Left lung (tissue), 10 donors: Measurements from ENCODE around the gene PLEKHM2. TPM values are rescaled to one million over a fixed set of nuclear protein-coding genes. Genes with fewer than 3 reads are reported as not detected.

Source experiments
- ATAC-seq: fragments of 200-7000 bp; cut with Tn5 transposase; one replicate; pipeline ENCODE4 v1.9.1; 2020; ENCODE audit warnings: moderate library complexity
- DNase-seq, 4 donors: peaks; one replicate each; pipeline ENCODE4 v3.0.0-alpha.2; 2013 to 2020
- H3K27ac ChIP-seq, 2 donors: fragments of 200-600 bp; sonication (generic) in 1 of 2; one replicate each; pipeline versions ENCODE4 v1.5.0 to v1.8.0; 2020 to 2021
- H3K27me3 ChIP-seq, 2 donors: fragments of 200-600 bp; sonication (generic) in 1 of 2; one replicate each; pipeline versions ENCODE4 v1.5.0 to v1.8.0; 2020 to 2021
- H3K36me3 ChIP-seq, 2 donors: fragments of 200-600 bp; sonication (generic) in 1 of 2; one replicate each; pipeline versions ENCODE4 v1.5.0 to v1.8.0; 2020 to 2021
- H3K4me1 ChIP-seq, 2 donors: fragments of 200-600 bp; one replicate each; pipeline ENCODE4 v1.8.0; 2021
- H3K4me3 ChIP-seq, 2 donors: fragments of 200-600 bp; sonication (generic) in 1 of 2; one replicate each; pipeline versions ENCODE4 v1.5.0 to v1.8.0; 2020 to 2021; ENCODE audit warnings: mild to moderate bottlenecking in 1 of 2
- H3K9me3 ChIP-seq, 2 donors: fragments of 200-600 bp; sonication (generic) in 1 of 2; one replicate each; pipeline versions ENCODE4 v1.5.0 to v1.8.0; 2020 to 2021
- CTCF ChIP-seq, 2 donors: fragments of 200-600 bp; sonication (generic) in 1 of 2; IDR thresholded peaks; one replicate each; pipeline versions ENCODE4 v1.5.0 to v1.8.0; 2021; ENCODE audit warnings: antibody characterized with exemption in 2 of 2
- intact Hi-C, 2 donors: fragments of 100-400 bp; cut with DNase I; formaldehyde crosslinking; loops; one replicate each; pipeline versions ENCODE4 v1.11.2 to v1.14.2; 2022
- polyA plus RNA-seq, 6 donors: library from polyadenylated mRNA; unstranded; fragments of 120-200 nt; gene quantifications; one replicate each; pipeline ENCODE4 v1.2.1, GENCODE V29; 2013; ENCODE audit not compliant: insufficient read length in 6 of 6
- total RNA-seq, 2 donors: library from RNA; stranded (reverse); fragmentation: NEBNext Ultra II Directional; extraction: Animal tissue kit (Norgen Biotek cat#: 25700); gene quantifications; one replicate each; pipeline ENCODE4 v1.2.1, GENCODE V29; 2021
- donor health status: DM: no; HTN: yes; CAD: no.
- donor health status: DM: no; HTN: no; CAD: no.

PLEKHM2 gene
- total and polyA plus RNA-seq, 8 donors, result 51.5 to 86.8 (median 60.1) TPM

- DNase-seq (no peak), ATAC-seq (no peak)
- Histone ChIP-seq H3K27me3 (no peaks in the 10 kb centered on the region), H3K9me3 (no peaks in the 10 kb centered on the region), H3K4me1 (peaks cover 15 to 28% of the 10 kb centered on the region in 2 donors), H3K36me3 (peaks cover 0 to 78% of the 10 kb centered on the region in 2 donors), H3K27ac (no peak overlapping the region), H3K4me3 (no peak overlapping the region)
- intact Hi-C loops, result no loop called here
- no peak for TF ChIP-seq CTCF (IDR thresholded peaks at IDR 0.05)
Observed at GRCh38 chr1:15733218-15733725, 49.2 kb downstream of the PLEKHM2 start.

GRCh38 chr1:15733726-15734226 is 49.7 kb downstream of the PLEKHM2 start:
- TF ChIP-seq CTCF (IDR thresholded peaks at IDR 0.05), result no peak
- peaks cover 15 to 28% of the 10 kb centered on the region in 2 donors for H3K4me1 ChIP-seq

GRCh38 chr1:15734296-15734695 is 50.2 kb downstream of the PLEKHM2 start:
- no peaks in the 10 kb centered on the region for H3K27me3 ChIP-seq
- H3K4me1 ChIP-seq, result peaks cover 15 to 28% of the 10 kb centered on the region in 2 donors
- ATAC-seq (no peak), DNase-seq (no peak)
- peaks cover 0 to 68% of the 10 kb centered on the region in 2 donors for H3K36me3 ChIP-seq
- H3K9me3 ChIP-seq, result no peaks in the 10 kb centered on the region
- no peak for TF ChIP-seq CTCF (IDR thresholded peaks at IDR 0.05)
- intact Hi-C loops, result no loop called here
- H3K4me3 ChIP-seq, result no peak overlapping the region
- no peak overlapping the region for H3K27ac ChIP-seq

More at GRCh38 chr1:15733726-15734226, 49.7 kb downstream of the PLEKHM2 start:
- H3K9me3 ChIP-seq, result no peaks in the 10 kb centered on the region
- ATAC-seq (no peak), DNase-seq (no peak)
- no peak overlapping the region for H3K27ac ChIP-seq
- H3K27me3 ChIP-seq, result no peaks in the 10 kb centered on the region
- intact Hi-C loops, result no loop called here
- H3K36me3 ChIP-seq, result peaks cover 0 to 73% of the 10 kb centered on the region in 2 donors
- no peak overlapping the region for H3K4me3 ChIP-seq

GRCh38 chr1:15734901-15735300 is 50.8 kb downstream of the PLEKHM2 start:
- Histone ChIP-seq H3K27me3 (no peaks in the 10 kb centered on the region), H3K4me3 (no peak overlapping the region), H3K36me3 (peaks cover 0 to 62% of the 10 kb centered on the region in 2 donors), H3K9me3 (no peaks in the 10 kb centered on the region), H3K4me1 (peaks cover 15 to 28% of the 10 kb centered on the region in 2 donors), H3K27ac (no peak overlapping the region)
- no peak for DNase-seq
- ATAC-seq, result peak; percentile 63
- TF ChIP-seq CTCF (IDR thresholded peaks at IDR 0.05), result no peak
- intact Hi-C loops, result no loop called here

GRCh38 chr1:15735304-15736037 is 51.4 kb downstream of the PLEKHM2 start:
- H3K27ac ChIP-seq, result peak overlapping the region in 1 of 2 donors; percentile 28
- peak; percentile 32 for ATAC-seq
- no peaks in the 10 kb centered on the region for H3K9me3 ChIP-seq
- H3K4me1 ChIP-seq, result peaks cover 15 to 28% of the 10 kb centered on the region in 2 donors
- H3K36me3 ChIP-seq, result peaks cover 0 to 56% of the 10 kb centered on the region in 2 donors
- intact Hi-C loops, result no loop called here
- H3K27me3 ChIP-seq, result no peaks in the 10 kb centered on the region
- DNase-seq, result no peak
- no peak overlapping the region for H3K4me3 ChIP-seq
- TF ChIP-seq CTCF (IDR thresholded peaks at IDR 0.05), result no peak
